HEK293T (cell line): ENCODE results near the gene PTDSS2.
"Not testable (repeated sequence)": the region's sequence is repeated elsewhere in the genome, so short reads cannot be mapped to it uniquely, and the experiment has no call there.

Experiments
- ARNT ChIP-seq: fragments of 450-650 bp; IDR thresholded peaks from 2 replicates; pipeline ENCODE4 v1.6.1; 2017; ENCODE audit warnings: mild to moderate bottlenecking
- BHLHE40 ChIP-seq: fragments of 450-650 bp; IDR thresholded peaks from 2 replicates; pipeline ENCODE4 v1.6.1; 2016; ENCODE audit warnings: mild to moderate bottlenecking, moderate library complexity, borderline replicate concordance
- NFRKB ChIP-seq: fragments of 450-650 bp; IDR thresholded peaks from 2 replicates; pipeline ENCODE4 v1.6.1; 2016; ENCODE audit warnings: mild to moderate bottlenecking, moderate library complexity
- SP1 ChIP-seq: fragments of 450-650 bp; IDR thresholded peaks from 2 replicates; pipeline ENCODE4 v1.6.1; 2017
- TF ChIP-seq, protein P1 (sequence below): fragments of 450-650 bp; IDR thresholded peaks from 2 replicates; pipeline ENCODE4 v1.6.1; 2016

DNA sequence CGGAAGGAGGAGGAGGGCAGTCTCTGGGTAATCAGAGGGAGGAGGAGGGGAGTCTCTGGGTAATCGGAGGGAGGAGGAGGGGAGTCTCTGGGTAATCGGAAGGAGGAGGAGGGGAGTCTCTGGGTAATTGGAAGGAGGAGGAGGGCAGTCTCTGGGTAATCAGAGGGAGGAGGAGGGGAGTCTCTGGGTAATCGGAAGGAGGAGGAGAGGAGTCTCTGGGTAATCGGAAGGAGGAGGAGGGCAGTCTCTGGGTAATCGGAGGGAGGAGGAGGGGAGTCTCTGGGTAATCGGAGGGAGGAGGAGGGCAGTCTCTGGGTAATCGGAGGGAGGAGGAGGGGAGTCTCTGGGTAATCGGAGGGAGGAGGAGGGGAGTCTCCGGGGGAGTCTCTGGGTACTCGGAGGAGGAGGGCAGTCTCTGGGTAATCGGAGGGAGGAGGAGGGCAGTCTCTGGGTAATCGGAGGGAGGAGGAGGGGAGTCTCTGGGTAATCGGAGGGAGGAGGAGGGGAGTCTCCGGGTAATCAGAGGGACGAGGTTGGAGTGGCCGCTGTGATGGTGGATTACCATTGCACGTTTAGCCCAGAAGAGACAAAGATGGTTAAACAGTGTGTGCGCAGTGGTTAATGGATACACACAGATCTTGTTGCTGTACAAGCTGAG is 19.1 kb downstream of the PTDSS2 start:
- not testable (repeated sequence) for TF ChIP-seq SP1, BHLHE40, NFRKB, ARNT
- TF ChIP-seq, protein P1, sequence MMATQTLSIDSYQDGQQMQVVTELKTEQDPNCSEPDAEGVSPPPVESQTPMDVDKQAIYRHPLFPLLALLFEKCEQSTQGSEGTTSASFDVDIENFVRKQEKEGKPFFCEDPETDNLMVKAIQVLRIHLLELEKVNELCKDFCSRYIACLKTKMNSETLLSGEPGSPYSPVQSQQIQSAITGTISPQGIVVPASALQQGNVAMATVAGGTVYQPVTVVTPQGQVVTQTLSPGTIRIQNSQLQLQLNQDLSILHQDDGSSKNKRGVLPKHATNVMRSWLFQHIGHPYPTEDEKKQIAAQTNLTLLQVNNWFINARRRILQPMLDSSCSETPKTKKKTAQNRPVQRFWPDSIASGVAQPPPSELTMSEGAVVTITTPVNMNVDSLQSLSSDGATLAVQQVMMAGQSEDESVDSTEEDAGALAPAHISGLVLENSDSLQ = not testable (repeated sequence)
